Pancreas (tissue), 10 donors: ENCODE data around the gene PLK5. TPM values are rescaled to one million over a fixed set of nuclear protein-coding genes. Genes with fewer than 3 reads are reported as not detected.

ENCODE experiments used
- ATAC-seq, 4 donors: fragments of 200-7000 bp; cut with Tn5 transposase; one replicate each; pipeline versions ENCODE4 v1.8.0 to v1.9.1; 2020; ENCODE audit warnings: mild to moderate bottlenecking in 4 of 4, moderate library complexity in 4 of 4
- DNase-seq, 6 donors: peaks; one replicate each; pipeline ENCODE4 v3.0.0-alpha.2; 2020
- FAIRE-seq: peaks from 2 replicates; lab custom pipeline; 2012; peaks lifted over from hg19 to GRCh38; lab: Jason Lieb, UNC
- H3K27ac ChIP-seq, 4 donors: fragments of 200-600 bp; sonication (generic); 1 replicate in 3 of 4; 2 replicates in 1 of 4; pipeline versions ENCODE4 v1.5.0 to v1.8.0; 2020
- H3K27me3 ChIP-seq, 4 donors: fragments of 200-600 bp; one replicate each; pipeline ENCODE4 v1.8.0; 2021
- H3K36me3 ChIP-seq, 3 donors: fragments of 200-600 bp; sonication (generic) in 1 of 3; one replicate each; pipeline versions ENCODE4 v1.5.0 to v1.8.0; 2020 to 2021
- H3K4me1 ChIP-seq, 3 donors: fragments of 200-600 bp; one replicate each; pipeline ENCODE4 v1.8.0; 2021
- H3K4me3 ChIP-seq, 4 donors: fragments of 200-600 bp; sonication (generic) in 2 of 4; one replicate each; pipeline versions ENCODE4 v1.5.0 to v1.8.0; 2020 to 2021
- H3K9me3 ChIP-seq, 4 donors: fragments of 200-600 bp; one replicate each; pipeline ENCODE4 v1.8.0; 2021
- CTCF ChIP-seq, 4 donors: fragments of 200-600 bp; sonication (generic) in 3 of 4; IDR thresholded peaks; one replicate each; pipeline versions ENCODE4 v1.5.0 to v1.8.0; 2021; ENCODE audit warnings: antibody characterized with exemption in 4 of 4
- WGBS, 2 donors: extraction: QIAGEN DNeasy Blood & Tissue Kit; methylation state at CpG; one replicate each; pipeline ENCODE4 v1.1.7; 2013; 5-methylcytosine and 5-hydroxymethylcytosine counted together
- intact Hi-C, 3 donors: fragments of 100-400 bp; cut with DNase I; formaldehyde crosslinking; loops; one replicate each; pipeline versions ENCODE4 v1.11.1 to v1.14.2; 2022
- polyA plus RNA-seq, 2 donors: library from polyadenylated mRNA; stranded (reverse); fragments of 200-250 nt; gene quantifications; one replicate each; pipeline ENCODE4 v1.2.3, GENCODE V29; 2013
- total RNA-seq, 6 donors: library from RNA; stranded (reverse); fragmentation: NEBNext Ultra II Directional in 4 of 6; extraction: Animal tissue kit (Norgen Biotek cat#: 25700) in 4 of 6; gene quantifications; one replicate each; pipeline versions ENCODE4 v1.2.1 to v1.2.4, GENCODE V29; 2021 to 2023
- donor health status: healthy with polysubstance abuse.
- donor health status: DM: no; HTN: no; CAD: no; lungs with moderate emphysema.
- donor health status: DM: no; HTN: no; CAD: no.
- donor health status: control.
- donor health status: control.
- donor health status: Bipolar disorder and iron deficiency.
- donor health status: DM: yes; HTN: yes; CAD: no.
- donor health status: DM: no; HTN: no; CAD: no.
- donor health status: DM: no; HTN: no; CAD: no.
- donor health status: DM: yes; HTN: yes; CAD: no.

PLK5 gene
- total and polyA plus RNA-seq, 8 donors, result 0.11 to 0.23 TPM; not detected in 6

DNA sequence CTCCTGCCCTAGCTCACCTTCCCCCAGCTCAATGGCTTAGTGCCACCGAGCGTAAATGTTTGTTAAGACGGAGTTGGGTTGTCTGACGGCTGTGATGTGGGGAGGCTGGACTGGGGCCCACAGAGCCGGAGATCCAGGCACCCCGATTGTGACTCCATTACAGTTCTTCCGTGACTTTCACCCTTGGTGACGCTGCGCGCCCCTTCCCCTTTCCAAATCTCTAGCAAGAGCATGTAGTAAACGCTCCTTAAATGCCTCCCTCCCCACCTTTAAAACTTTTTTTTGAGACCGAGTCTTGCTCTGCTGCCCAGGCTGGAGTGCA is 32.1 kb upstream of the PLK5 start:
- 29 to 36% methylated on average over 12 of the region's 12 CpGs for WGBS, 2 donors
- Histone ChIP-seq H3K4me3 (peak overlapping the region in 3 of 4 donors; percentile 51 to 66 (median 51)), H3K4me1 (peaks cover 0 to 24% (median 12%) of the 10 kb centered on the region in 3 donors), H3K36me3 (no peaks in the 10 kb centered on the region), H3K9me3 (no peaks in the 10 kb centered on the region), H3K27me3 (no peaks in the 10 kb centered on the region), H3K27ac (peak overlapping the region in 2 of 4 donors; percentile 53 to 65)
- DNase-seq (peak in 2 of 6 donors; percentile 52 to 63), FAIRE-seq (no peak), ATAC-seq (no peak)
- intact Hi-C loops, result no loop called here
- no peak for TF ChIP-seq CTCF (IDR thresholded peaks at IDR 0.05)

DNA sequence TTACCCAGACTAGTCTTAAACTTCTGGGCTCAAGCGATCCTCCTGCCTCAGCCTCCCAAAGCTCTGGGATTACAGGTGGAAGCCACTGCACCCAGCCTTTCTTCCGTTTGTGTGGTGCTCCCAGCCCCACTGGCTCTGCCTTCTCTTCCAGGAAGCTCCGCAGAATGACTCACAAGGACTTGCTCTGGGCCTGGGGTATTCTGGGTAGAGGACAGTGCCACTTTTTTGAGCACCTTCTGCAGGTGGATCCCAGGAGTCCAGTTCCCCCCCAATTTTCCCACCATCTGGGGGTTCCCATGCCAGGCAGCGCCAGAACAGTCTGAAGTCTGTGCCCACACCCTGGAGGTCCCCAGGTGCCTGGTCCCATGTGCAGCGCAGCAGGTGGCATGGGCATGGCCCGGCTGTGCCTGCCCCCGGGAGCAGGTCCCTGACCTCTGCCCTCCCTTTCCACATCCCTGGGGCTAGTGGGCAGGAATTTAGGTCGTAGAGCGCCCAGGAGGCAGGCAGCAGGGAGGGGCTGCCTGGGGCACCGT is 31.3 kb upstream of the PLK5 start:
- no peak for FAIRE-seq
- intact Hi-C loops, result no loop called here
- peaks cover 0 to 24% (median 12%) of the 10 kb centered on the region in 3 donors for H3K4me1 ChIP-seq
- peak in 2 of 4 donors; percentile 22 to 23 for ATAC-seq
- TF ChIP-seq CTCF (IDR thresholded peaks at IDR 0.05), result no peak
- no peaks in the 10 kb centered on the region for H3K27me3 ChIP-seq
- no peaks in the 10 kb centered on the region for H3K36me3 ChIP-seq
- peak overlapping the region in 1 of 4 donors; percentile 51 for H3K4me3 ChIP-seq
- peak in 5 of 6 donors; percentile 53 to 70 (median 63) for DNase-seq
- peak overlapping the region; percentile 11 to 65 (median 43) for H3K27ac ChIP-seq
- 32 to 44% methylated on average over 10 of the region's 10 CpGs for whole genome bisulfite sequencing, 2 donors
- no peaks in the 10 kb centered on the region for H3K9me3 ChIP-seq

DNA sequence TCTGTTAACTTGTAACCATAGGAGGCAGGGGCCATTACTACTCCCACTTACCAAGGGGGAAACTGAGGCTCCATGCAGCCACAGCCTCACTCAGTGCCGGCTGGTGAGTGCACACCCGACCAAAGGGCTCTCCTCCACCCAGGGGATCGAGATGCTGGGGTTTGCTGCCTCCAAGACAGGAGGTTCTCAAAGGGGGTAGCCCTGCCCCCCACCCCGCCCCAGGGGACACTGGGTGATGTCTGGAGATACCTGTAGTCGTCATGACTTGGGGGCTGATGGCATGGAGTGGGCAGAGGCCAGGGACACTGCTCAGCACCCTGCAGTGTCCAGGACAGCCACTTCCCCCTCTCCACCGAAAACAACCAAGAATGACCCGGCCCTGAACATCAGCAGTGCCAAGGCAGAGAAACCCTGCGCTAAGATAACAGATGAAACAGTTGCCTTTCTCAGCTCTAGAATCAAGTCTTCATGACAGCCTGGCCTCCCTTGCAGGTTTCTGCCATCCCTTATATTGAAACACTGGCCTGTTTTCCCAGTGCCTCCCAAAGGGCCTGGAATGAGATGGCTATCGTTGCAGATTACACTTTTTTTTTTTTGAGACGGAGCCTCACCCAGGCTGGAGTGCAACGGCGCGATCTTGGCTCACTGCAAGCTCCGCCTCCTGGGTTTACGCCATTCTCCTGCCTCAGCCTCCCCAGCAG is 29.6 kb upstream of the PLK5 start:
- DNase-seq, result no peak
- no peak for ATAC-seq
- no peaks in the 10 kb centered on the region for H3K36me3 ChIP-seq

DNA sequence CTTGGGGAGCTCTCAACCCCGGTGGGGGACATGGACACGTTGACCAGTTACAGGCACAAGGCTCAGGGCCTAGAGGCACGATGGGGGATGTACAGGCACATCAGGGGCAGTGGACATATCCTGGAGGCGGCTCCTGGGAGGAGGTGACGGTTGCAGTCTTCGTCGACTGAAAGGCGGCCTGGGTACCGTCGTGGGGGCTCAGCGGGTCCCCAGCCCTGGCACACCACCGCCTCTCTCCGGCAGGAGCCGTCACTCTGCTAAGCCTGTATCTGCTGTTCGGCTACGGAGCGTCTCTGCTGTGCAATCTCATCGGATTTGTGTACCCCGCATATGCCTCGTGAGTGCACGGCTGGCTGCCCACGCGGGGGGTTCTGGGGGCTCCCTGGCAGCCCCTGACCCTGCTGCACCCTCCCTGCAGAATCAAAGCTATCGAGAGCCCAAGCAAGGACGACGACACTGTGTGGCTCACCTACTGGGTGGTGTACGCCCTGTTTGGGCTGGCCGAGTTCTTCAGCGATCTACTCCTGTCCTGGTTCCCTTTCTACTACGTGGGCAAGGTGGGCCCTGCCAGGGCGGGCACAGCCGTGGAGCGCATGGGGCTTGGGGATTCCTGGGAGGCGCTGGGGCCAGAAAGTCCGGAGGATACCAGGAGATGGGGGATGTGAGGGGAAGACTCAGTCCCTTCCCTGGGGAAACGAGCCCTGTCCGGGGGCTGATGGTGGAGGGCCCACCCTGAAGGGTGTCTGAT is 28.7 kb upstream of the PLK5 start:
- Histone ChIP-seq H3K36me3 (no peaks in the 10 kb centered on the region), H3K9me3 (no peaks in the 10 kb centered on the region), H3K27me3 (no peaks in the 10 kb centered on the region), H3K4me1 (peaks cover 0 to 19% (median 7%) of the 10 kb centered on the region in 3 donors), H3K27ac (no peak overlapping the region), H3K4me3 (no peak overlapping the region)
- DNase-seq, result no peak
- FAIRE-seq, result no peak
- no peak for ATAC-seq
- intact Hi-C loops, result no loop called here
- WGBS, 2 donors, result 88 to 90% methylated on average over 37 of the region's 37 CpGs
- no peak for TF ChIP-seq CTCF (IDR thresholded peaks at IDR 0.05)

More for the DNA sequence above, 29.6 kb upstream of the PLK5 start:
- no peak for TF ChIP-seq CTCF (IDR thresholded peaks at IDR 0.05)
- H3K27me3 ChIP-seq, result no peaks in the 10 kb centered on the region
- H3K27ac ChIP-seq, result no peak overlapping the region
- intact Hi-C loops, result no loop called here
- H3K4me3 ChIP-seq, result no peak overlapping the region
- no peak for FAIRE-seq
- peaks cover 0 to 24% (median 12%) of the 10 kb centered on the region in 3 donors for H3K4me1 ChIP-seq
- no peaks in the 10 kb centered on the region for H3K9me3 ChIP-seq
- 78% methylated on average over 15 of the region's 15 CpGs for WGBS, 2 donors
